Type B pancreatic cell (in vitro differentiated cells): ENCODE data around the gene ARHGAP15. TPM values are rescaled to one million over a fixed set of nuclear protein-coding genes. Genes with fewer than 3 reads are reported as not detected.

Experiments
- DNase-seq: peaks from one replicate; pipeline ENCODE4 v3.0.0; 2021; ENCODE audit warnings: mixed read lengths; ENCODE audit not compliant: unreplicated experiment; ENCODE audit errors: extremely low spot score
- H3K27ac Mint-ChIP-seq: 2 replicates; pipeline ENCODE4 v1.8.0; 2021; ENCODE audit warnings: mild to moderate bottlenecking, mixed read lengths
- H3K27me3 Mint-ChIP-seq: 2 replicates; pipeline ENCODE4 v1.8.0; 2021; ENCODE audit warnings: mixed read lengths
- H3K36me3 Mint-ChIP-seq: 2 replicates; pipeline ENCODE4 v1.8.0; 2021; ENCODE audit warnings: mixed read lengths
- H3K4me1 Mint-ChIP-seq: one replicate; pipeline ENCODE4 v1.8.0; 2021; ENCODE audit warnings: mixed read lengths; ENCODE audit not compliant: unreplicated experiment
- H3K4me3 Mint-ChIP-seq: 2 replicates; pipeline ENCODE4 v1.8.0; 2021; ENCODE audit warnings: mild to moderate bottlenecking, mixed read lengths
- H3K9me3 Mint-ChIP-seq: 2 replicates; pipeline ENCODE4 v1.8.0; 2021; ENCODE audit warnings: mixed read lengths
- CTCF ChIP-seq: fragments of 200-600 bp; sonication (generic); conservative IDR thresholded peaks from 2 replicates; pipeline ENCODE4 v1.5.0; 2021; ENCODE audit warnings: antibody characterized with exemption, mild to moderate bottlenecking
- total RNA-seq: library from RNA; stranded (reverse); gene quantifications from 2 replicates; pipeline ENCODE4 v1.2.1, GENCODE V29; 2021; ENCODE audit warnings: low replicate concordance

The ARHGAP15 gene
- total RNA-seq, 1 donor from 2014 or later = not detected

- no peak overlapping the region for H3K27ac Mint-ChIP-seq
- H3K36me3 Mint-ChIP-seq = no peaks in the 10 kb centered on the region
- TF ChIP-seq CTCF = no peak
- H3K27me3 Mint-ChIP-seq = peaks cover 4% of the 10 kb centered on the region
- DNase-seq = no peak
- H3K9me3 Mint-ChIP-seq = no peaks in the 10 kb centered on the region
- H3K4me1 Mint-ChIP-seq = no peaks in the 10 kb centered on the region
- no peak overlapping the region for H3K4me3 Mint-ChIP-seq
Measured at GRCh38 chr2:143289025-143289424, 159.8 kb downstream of the ARHGAP15 start.

- H3K4me1 Mint-ChIP-seq = no peaks in the 10 kb centered on the region
- no peak for DNase-seq
- no peaks in the 10 kb centered on the region for H3K36me3 Mint-ChIP-seq
- no peak overlapping the region for H3K4me3 Mint-ChIP-seq
- TF ChIP-seq CTCF = no peak
- peaks cover 4% of the 10 kb centered on the region for H3K27me3 Mint-ChIP-seq
- no peak overlapping the region for H3K27ac Mint-ChIP-seq
- no peaks in the 10 kb centered on the region for H3K9me3 Mint-ChIP-seq
Measured at GRCh38 chr2:143290221-143290620, 161.0 kb downstream of the ARHGAP15 start.

- Mint-ChIP-seq H3K36me3 (no peaks in the 10 kb centered on the region), H3K27me3 (peaks cover 4% of the 10 kb centered on the region), H3K4me1 (no peaks in the 10 kb centered on the region), H3K9me3 (no peaks in the 10 kb centered on the region), H3K27ac (no peak overlapping the region), H3K4me3 (no peak overlapping the region)
- no peak for TF ChIP-seq CTCF
- DNase-seq = no peak
Measured at GRCh38 chr2:143294068-143294467, 164.8 kb downstream of the ARHGAP15 start.

GRCh38 chr2:143296089-143296488 lies 166.9 kb downstream of the ARHGAP15 start:
- Mint-ChIP-seq H3K9me3 (no peaks in the 10 kb centered on the region), H3K27ac (no peak overlapping the region), H3K27me3 (no peaks in the 10 kb centered on the region), H3K36me3 (no peaks in the 10 kb centered on the region), H3K4me3 (no peak overlapping the region), H3K4me1 (no peaks in the 10 kb centered on the region)
- DNase-seq = no peak
- no peak for TF ChIP-seq CTCF

GRCh38 chr2:143297182-143297581 lies 168.0 kb downstream of the ARHGAP15 start:
- Mint-ChIP-seq H3K27me3 (no peaks in the 10 kb centered on the region), H3K27ac (no peak overlapping the region), H3K4me1 (no peaks in the 10 kb centered on the region), H3K9me3 (no peaks in the 10 kb centered on the region), H3K36me3 (no peaks in the 10 kb centered on the region), H3K4me3 (no peak overlapping the region)
- TF ChIP-seq CTCF = no peak
- no peak for DNase-seq

GRCh38 chr2:143300536-143300935 lies 171.3 kb downstream of the ARHGAP15 start:
- DNase-seq = no peak
- no peaks in the 10 kb centered on the region for H3K4me1 Mint-ChIP-seq
- H3K9me3 Mint-ChIP-seq = no peaks in the 10 kb centered on the region
- H3K36me3 Mint-ChIP-seq = no peaks in the 10 kb centered on the region
- no peaks in the 10 kb centered on the region for H3K27me3 Mint-ChIP-seq
- H3K27ac Mint-ChIP-seq = no peak overlapping the region
- H3K4me3 Mint-ChIP-seq = no peak overlapping the region
- TF ChIP-seq CTCF = no peak
